GM08714 (cell line): ENCODE measurements around the gene ZNF827.

ENCODE experiments used
- H3K4me3 ChIP-seq: fragments of 200-500 bp; sonication (Bioruptor generic); 2 replicates; pipeline ENCODE4 v1.5.1; 2014; ENCODE audit warnings: mild to moderate bottlenecking, low read length, inconsistent platforms
- ZNF274 ChIP-seq: IDR thresholded peaks from 2 replicates; pipeline ENCODE4 v1.6.1; 2012; ENCODE audit warnings: mild to moderate bottlenecking, low read depth, low read length

The ZNF827 gene, protein sequence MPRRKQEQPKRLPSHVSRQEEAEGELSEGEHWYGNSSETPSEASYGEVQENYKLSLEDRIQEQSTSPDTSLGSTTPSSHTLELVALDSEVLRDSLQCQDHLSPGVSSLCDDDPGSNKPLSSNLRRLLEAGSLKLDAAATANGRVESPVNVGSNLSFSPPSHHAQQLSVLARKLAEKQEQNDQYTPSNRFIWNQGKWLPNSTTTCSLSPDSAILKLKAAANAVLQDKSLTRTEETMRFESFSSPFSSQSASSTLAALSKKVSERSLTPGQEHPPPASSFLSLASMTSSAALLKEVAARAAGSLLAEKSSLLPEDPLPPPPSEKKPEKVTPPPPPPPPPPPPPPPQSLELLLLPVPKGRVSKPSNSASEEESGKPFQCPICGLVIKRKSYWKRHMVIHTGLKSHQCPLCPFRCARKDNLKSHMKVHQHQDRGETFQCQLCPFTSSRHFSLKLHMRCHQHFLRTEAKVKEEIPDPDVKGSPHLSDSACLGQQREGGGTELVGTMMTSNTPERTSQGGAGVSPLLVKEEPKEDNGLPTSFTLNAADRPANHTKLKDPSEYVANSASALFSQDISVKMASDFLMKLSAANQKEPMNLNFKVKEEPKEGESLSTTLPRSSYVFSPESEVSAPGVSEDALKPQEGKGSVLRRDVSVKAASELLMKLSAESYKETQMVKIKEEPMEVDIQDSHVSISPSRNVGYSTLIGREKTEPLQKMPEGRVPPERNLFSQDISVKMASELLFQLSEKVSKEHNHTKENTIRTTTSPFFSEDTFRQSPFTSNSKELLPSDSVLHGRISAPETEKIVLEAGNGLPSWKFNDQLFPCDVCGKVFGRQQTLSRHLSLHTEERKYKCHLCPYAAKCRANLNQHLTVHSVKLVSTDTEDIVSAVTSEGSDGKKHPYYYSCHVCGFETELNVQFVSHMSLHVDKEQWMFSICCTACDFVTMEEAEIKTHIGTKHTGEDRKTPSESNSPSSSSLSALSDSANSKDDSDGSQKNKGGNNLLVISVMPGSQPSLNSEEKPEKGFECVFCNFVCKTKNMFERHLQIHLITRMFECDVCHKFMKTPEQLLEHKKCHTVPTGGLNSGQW

DNA sequence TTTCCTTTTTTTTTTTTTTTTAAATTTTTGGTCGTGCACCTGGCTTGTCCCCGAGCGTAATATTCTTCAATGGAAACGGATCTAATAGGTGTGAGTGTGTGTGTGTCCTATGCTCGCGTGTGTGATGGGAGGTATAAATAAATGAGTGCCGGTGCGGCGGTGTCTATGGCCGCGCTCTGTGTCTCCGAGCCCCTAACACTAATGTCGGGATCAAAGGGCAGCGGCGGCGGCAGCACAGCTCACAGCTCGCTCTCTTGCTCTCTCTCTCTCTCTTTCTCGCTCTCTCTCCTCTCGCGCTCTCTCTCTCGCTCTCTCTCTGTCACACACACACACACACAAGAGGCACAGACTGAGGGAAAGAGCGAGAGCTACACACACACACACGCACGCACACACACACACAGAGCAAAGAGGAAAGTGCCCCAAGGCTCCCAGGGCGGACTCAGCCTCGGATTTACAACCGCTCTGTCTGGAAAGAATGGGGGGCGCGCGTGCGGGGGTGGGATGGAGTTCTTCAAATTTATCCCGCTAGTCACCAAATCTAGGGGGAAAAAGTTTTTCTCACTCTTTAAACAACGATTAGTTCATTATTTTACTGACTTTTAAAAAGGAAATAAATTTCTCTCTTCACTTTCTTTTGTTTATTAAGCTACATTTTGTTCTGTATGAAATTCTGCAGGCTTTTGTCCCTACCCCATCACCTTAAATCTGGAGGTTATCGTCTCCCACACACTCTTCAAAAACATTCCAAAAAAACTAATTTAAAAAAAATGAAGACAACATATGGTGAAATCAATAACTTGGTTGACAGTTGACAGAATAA is at the start of gene ZNF827:
ZNF827 (minus strand) TSS at position 206 of the 823 bp plus-strand sequence. CDS start 416 bp downstream, outside the sequence.
- peak within 1 kb of the TSS; percentile 89 for H3K4me3 ChIP-seq
- no peak for TF ChIP-seq ZNF274

DNA sequence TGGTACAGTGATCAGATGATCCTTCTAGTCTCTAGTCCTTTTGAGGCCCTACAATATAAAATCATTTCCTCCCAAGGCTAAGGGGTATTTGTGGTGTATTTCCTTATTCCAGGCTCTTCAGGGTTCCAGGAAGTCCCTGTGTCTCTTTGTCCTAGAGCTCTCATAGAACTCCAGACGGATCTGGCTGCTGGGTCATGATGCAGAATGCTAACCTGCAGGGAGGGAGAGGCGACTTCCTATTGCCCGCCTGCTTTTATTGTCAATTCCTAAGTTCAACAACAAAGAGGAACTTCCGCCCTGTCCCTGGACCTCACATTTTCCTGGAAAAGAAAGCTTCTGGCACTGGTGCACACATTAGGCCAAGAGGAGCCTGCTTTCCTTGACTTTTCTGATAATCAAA is 45.9 kb upstream of the ZNF827 start:
- TF ChIP-seq ZNF274 = no peak
- no peak overlapping the region for H3K4me3 ChIP-seq

DNA sequence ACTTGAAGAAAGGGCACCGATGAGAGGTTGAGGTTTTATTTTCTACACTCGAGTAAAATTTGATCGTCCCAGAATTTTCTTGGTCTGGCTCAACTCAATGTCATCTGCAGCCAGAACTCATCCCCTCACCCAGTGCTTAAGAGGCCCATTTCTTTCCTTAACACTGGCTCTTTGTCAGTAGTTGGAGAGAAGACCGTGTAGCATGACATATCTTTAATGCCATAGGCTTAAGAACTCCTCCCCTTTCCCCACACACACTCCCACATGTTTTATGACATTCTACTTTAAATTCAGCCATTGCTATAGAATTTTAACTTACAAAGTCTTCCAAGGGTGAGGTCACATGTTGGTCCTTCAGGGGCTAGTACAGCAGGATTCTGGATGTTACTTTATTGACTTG is 44.2 kb upstream of the ZNF827 start:
- H3K4me3 ChIP-seq = no peak overlapping the region
- no peak for TF ChIP-seq ZNF274

DNA sequence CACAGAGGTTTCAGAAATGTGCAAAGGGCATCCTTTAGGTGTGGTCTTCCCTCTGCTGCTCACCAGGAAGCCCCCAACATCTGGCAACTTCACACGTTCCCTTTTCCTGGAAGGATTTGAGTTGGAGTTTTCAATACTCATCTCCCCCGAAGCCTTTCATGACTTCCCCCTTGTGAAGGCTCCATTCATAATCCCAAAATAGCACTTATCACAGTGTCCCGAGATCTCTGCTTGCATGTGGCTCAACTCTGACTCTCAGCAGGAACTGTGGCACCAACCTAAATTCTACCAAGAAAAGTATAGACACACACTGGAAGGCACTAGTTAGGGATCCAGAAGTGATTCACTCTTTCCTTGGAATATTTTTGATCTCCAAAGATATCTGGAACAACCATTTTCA is 40.5 kb upstream of the ZNF827 start:
- no peak overlapping the region for H3K4me3 ChIP-seq
- no peak for TF ChIP-seq ZNF274

DNA sequence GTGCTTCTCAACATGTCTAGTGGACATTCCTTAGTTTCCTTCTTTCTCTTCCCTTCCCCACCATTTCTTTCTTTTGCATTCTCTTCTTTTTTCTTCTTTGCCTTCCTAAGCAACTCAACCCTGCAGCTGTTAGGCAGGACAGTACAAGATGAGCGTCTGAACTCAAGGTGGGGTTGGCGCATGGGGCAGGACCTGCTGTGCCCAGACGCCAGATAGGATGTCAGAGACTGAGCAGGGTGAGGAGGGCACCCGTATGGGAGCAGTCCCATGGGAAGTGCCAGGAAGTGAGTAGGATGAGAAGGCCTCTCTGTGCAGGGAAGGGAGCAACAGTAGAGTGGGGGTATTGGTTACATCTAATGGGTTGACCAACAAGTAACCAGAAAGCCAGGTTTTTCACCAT is 38.1 kb upstream of the ZNF827 start:
- TF ChIP-seq ZNF274 = no peak
- H3K4me3 ChIP-seq = no peak overlapping the region

DNA sequence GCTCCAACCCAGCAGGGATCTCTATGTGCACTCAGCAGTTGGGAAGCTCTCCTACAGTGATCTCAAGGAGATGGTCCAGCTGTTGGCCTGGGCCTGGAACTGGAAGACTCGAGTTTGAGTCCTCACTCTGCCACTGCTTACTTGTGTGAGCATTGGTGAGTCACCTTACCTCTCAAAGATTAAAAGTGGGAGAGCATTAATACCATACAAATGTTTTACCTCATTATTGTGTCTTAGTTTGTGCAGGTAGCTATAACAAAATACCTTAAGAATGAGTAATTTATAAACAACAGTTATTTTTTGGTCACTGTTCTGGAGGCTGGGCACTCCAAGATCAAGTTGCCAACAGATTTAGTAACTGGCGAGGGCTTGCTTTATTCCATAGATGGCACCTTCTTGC is 21.4 kb upstream of the ZNF827 start:
- no peak overlapping the region for H3K4me3 ChIP-seq
- TF ChIP-seq ZNF274 = no peak

DNA sequence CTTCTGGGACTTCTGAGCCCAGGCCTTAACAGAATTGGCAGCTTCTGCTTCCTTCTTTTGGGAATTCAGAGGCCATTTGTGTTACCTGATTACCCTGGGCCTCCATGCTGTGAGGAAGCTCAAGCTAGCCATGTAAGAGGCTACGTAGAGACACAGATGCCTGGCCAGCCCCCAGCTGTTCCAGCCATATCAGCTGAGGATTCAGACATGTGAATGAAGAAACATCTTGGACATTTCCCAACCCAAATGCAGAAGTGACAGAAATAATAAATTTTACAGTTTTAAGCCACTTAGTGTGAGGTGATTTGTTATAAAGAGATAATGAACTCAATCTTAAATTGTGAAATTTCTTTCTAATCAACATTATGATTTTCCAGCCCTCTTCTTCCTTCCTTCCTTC is 18.7 kb upstream of the ZNF827 start:
- TF ChIP-seq ZNF274 = no peak
- no peak overlapping the region for H3K4me3 ChIP-seq

DNA sequence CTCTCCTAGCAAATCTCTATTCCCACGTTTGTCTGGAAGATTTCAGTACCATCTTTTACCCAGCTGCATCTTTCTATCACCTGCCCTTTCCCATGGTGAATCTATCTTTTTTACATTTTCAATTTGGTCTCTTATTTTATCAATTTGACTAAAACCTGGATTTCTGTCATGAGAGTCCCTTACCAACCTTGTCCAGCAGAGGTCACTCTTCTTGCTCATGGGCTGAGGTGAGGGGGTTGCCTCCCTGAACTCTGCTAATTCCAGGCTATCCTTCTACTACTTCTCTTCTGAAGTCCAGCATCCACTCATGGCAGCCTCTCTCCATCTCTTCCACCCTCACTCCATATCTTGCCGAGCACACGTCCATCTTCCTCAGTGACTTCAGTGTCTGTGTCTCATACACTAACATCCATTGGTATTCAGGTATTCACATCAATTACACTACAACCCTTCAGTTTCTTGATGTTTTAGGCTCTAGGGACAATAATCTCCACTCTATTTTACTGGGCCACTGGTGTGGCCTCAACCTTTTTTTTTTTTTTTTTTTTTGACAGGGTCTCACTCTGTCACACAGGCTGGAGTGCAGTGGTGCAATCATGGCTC is 17.8 kb upstream of the ZNF827 start:
- TF ChIP-seq ZNF274 = no peak
- H3K4me3 ChIP-seq = no peak overlapping the region

DNA sequence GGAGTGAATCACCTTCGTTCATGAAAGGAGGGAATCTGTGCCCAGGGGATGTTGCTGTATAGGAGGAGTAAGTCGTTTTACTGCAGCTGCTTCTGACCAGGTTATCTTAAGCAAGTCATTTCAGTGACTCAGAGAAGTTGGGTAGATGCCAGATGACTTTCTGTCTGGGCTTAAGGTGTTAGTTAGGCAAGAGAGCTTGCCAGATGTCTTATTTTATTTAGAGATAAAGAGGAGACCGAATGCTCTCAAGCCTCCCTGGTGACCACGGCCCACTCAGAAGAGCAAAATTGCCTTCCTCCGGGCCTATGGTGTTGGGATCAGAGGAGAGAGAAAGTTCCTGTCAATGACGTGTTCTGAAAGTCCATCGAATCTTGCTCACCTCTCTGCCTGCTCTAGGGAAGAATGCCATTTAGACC is 16.3 kb upstream of the ZNF827 start:
- H3K4me3 ChIP-seq = no peak overlapping the region

DNA sequence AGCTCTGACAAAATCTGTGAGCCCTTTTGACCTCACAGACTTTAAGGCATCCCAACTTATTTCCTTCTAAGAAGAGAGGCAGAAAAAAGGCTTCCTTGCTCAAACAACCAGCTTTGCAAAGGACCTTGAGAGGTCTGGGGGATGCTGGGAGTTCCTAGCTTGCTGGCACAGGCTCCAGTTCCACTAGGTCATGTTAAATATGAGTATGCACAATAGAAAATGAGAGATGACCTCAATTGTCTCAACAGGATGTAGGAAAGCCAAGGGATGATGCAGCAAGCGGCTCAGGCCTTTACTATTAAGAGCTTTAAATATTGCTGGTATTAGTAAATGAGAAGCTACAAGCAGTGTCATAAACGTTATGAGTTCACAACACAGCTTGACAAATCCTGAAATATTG is 13.3 kb upstream of the ZNF827 start:
- no peak for TF ChIP-seq ZNF274
- H3K4me3 ChIP-seq = no peak overlapping the region

More for the DNA sequence above, 16.3 kb upstream of the ZNF827 start:
- no peak for TF ChIP-seq ZNF274

DNA sequence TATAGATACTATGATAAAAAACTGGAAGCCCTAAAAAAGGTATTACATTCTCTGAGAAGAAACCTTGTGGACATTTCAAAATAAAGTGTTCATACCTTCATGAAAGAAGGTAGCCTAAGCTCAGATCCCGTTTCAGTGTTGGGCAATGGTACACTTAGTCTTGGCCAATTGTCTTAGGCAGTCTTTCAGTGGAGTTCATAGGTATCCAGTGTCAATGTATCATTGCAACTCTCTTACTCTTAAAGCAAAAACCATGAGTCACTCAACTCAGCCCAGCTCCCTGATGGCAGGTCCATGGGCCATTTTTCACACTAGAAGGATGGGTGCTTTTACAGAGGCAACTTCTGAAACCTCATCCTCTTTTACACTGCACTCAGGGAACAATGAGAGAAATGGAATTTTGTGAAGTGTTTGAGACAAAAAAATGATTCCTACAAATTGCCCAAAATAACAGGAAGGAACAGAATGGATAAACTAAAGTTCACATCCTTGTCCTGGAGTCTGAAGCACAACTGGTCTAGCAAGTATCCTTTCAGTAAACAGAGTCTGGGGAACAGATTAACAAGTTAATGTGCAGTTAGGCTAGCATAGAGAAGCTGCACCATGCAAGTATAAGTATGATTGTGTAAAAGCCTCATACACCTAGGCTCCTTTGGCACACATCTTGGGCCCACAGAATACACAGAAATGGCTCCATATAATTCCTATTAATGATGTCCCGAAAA is 7.0 kb upstream of the ZNF827 start:
- TF ChIP-seq ZNF274 = no peak
- no peak overlapping the region for H3K4me3 ChIP-seq

DNA sequence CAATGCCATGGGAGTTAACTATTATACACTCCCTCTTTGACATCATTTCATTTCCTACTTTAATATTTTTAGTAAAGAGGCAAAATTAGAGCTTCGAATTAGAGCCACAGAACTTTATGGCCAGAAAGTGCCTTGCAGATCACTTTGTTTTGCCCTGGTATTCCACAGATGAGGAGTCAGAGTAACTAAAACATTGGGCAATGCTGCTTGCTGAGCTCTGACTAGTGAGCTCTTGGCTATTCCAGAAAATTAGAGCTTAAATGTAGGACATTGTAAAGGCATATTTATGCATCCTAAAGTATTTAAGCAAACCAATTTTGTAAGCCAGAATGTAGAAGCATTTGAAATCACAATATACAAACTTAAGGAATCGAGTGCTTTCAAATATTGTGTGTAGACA is 6.3 kb upstream of the ZNF827 start:
- H3K4me3 ChIP-seq = no peak overlapping the region
- no peak for TF ChIP-seq ZNF274

DNA sequence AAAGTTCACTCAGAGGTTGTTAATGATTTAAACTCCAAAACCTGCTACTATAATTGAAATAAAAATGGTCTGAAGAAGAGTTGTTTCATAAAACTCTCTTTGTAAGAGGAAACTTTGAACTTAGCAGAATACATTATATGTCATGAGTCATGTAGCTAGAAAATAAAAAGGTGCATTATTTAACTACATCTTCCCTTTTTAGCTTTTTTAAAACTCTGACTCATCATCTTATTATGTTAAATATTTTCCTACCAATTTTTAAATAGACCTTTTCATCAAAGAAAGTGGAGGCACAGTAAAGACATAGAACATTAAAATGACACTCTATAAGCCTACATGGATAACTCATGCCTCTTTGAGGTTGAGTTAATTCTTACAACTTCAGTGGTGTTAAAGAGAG is 1.2 kb upstream of the ZNF827 start:
- no peak for TF ChIP-seq ZNF274
- no peak overlapping the region for H3K4me3 ChIP-seq
